C4-2B (cell line): ENCODE measurements around the gene SHB.

Source experiments
- ZFX ChIP-seq: fragments of 450-650 bp; IDR thresholded peaks from 2 replicates; pipeline ENCODE4 v1.6.1; 2017
- TF ChIP-seq, protein P1 (sequence below): fragments of 450-650 bp; conservative IDR thresholded peaks from 2 replicates; pipeline ENCODE4 v1.5.1; 2017; ENCODE audit warnings: mild to moderate bottlenecking

- TF ChIP-seq, protein P1, sequence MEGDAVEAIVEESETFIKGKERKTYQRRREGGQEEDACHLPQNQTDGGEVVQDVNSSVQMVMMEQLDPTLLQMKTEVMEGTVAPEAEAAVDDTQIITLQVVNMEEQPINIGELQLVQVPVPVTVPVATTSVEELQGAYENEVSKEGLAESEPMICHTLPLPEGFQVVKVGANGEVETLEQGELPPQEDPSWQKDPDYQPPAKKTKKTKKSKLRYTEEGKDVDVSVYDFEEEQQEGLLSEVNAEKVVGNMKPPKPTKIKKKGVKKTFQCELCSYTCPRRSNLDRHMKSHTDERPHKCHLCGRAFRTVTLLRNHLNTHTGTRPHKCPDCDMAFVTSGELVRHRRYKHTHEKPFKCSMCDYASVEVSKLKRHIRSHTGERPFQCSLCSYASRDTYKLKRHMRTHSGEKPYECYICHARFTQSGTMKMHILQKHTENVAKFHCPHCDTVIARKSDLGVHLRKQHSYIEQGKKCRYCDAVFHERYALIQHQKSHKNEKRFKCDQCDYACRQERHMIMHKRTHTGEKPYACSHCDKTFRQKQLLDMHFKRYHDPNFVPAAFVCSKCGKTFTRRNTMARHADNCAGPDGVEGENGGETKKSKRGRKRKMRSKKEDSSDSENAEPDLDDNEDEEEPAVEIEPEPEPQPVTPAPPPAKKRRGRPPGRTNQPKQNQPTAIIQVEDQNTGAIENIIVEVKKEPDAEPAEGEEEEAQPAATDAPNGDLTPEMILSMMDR = no peak
- no peak for TF ChIP-seq ZFX
Measured at GRCh38 chr9:37970301-37971107, 98.5 kb downstream of the SHB start.
